HFF-Myc (cell line): ENCODE measurements around the gene FER.
"Not testable (repeated sequence)": the region's sequence is repeated elsewhere in the genome, so short reads cannot be mapped to it uniquely, and the experiment has no call there.

Source experiments
- DNase-seq: peaks from one replicate; pipeline ENCODE4 v3.0.0-alpha.2; 2011; ENCODE audit warnings: low read depth; ENCODE audit errors: extremely low read depth
- H3K4me3 ChIP-seq: replicated peaks from 2 replicates; pipeline ENCODE4 v1.5.1; 2011; ENCODE audit warnings: low read depth, mild to moderate bottlenecking, control low read depth, low read length
- TF ChIP-seq, protein P1 (sequence below): IDR thresholded peaks from 2 replicates; pipeline ENCODE4 v1.5.1; 2012; ENCODE audit warnings: mild to moderate bottlenecking, low read depth, low read length, control low read depth; ENCODE audit errors: missing control alignments

FER gene

DNA sequence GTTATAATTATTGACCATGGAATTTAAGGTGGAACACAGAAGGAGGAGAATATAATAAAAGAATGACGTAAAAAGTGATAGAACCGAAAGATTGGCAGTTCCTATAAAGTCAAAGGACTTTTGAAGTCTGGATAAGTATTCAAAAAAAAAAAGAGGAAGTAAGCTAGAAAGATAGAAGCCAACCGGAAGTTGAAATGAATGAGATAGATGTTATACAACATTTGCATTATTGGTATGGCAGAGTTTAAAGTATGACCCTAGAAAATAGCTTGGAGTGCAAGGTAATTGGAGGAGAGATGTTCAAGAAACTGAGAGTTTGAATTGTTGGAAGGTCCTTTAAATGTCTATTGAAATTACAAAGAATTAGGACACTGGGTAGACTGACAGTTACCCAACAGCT, 293.6 kb downstream of the FER start:
- DNase-seq, result no peak
- TF ChIP-seq, protein P1, sequence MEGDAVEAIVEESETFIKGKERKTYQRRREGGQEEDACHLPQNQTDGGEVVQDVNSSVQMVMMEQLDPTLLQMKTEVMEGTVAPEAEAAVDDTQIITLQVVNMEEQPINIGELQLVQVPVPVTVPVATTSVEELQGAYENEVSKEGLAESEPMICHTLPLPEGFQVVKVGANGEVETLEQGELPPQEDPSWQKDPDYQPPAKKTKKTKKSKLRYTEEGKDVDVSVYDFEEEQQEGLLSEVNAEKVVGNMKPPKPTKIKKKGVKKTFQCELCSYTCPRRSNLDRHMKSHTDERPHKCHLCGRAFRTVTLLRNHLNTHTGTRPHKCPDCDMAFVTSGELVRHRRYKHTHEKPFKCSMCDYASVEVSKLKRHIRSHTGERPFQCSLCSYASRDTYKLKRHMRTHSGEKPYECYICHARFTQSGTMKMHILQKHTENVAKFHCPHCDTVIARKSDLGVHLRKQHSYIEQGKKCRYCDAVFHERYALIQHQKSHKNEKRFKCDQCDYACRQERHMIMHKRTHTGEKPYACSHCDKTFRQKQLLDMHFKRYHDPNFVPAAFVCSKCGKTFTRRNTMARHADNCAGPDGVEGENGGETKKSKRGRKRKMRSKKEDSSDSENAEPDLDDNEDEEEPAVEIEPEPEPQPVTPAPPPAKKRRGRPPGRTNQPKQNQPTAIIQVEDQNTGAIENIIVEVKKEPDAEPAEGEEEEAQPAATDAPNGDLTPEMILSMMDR, result no peak
- no peak overlapping the region for H3K4me3 ChIP-seq

DNA sequence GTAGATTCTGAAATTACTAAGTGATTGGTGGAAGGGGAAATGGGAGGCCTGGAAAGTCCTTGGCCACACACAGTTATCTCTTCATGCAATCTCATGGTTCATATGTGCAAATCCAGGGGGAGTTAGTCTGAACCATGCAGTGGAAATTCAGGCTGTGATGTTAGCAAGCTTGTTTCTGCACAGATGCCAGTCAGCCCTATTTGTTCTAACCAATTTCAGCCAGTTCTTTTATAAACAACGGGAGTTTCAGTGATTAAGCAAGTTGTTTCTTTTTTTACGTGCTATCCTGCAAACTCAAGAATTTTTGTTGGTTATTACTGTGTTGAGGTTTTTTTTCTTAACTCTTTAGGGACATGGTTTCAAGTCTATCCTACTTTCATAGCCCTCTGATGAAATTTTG, 298.0 kb downstream of the FER start:
- TF ChIP-seq, protein P1, result no peak
- H3K4me3 ChIP-seq, result no peak overlapping the region
- DNase-seq, result no peak

DNA sequence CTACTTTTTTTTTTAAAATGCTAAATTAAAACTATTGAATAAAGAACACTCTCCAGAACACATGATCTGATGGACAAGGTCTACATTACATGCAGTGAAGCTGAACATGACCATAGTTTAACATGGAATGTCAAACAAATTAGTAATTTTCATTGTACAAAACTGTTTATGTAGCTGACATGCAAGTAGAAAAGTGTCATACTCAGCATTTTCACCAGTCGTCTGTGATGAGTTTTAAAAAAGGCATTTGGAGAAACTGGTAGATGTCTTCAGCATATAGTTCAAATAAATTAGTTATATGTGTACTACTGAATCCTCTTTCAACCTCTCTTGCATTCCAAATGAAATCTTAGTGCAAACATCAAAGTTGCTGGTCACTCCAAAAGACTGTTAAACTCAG, 301.9 kb downstream of the FER start:
- no peak overlapping the region for H3K4me3 ChIP-seq
- TF ChIP-seq, protein P1, result no peak
- DNase-seq, result no peak

DNA sequence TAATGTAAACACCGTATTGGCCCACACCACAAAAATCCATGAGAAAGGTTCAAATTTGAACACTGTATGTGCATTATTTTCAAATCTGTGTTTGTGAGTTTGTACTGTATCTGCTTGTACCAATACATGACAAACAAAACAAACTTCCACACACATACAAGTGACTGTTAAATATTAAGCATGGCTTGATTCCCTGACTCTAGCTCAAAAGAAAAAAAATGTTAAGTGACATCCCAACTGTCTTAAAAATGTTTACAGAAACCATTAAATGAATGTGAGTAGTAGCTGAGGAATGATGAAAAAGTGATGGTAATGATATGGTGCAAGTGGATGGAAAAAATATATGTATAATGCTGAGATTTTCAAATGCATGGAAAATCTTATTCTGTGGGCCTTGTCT, 302.6 kb downstream of the FER start:
- DNase-seq, H3K4me3 ChIP-seq: not testable (repeated sequence)

DNA sequence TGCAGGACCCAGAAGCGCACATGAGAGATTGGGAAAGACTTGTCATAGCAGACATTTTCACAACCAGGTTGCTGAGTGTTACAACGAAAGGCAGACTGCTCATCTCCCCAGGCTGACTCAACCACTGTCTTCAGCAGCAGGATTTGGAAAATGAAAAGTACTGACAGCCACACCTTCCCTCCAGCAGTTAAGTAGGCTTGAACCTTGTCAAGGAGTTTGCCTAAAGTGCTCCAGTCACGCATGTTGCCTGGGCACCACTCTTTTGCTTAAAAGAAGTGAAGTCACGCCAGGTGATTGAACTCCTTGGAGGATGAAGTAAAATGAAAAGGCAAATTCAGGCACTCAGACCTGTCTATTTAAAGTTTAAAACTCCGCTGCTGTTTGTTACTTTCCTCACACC, 304.5 kb downstream of the FER start:
- H3K4me3 ChIP-seq, DNase-seq: not testable (repeated sequence)

DNA sequence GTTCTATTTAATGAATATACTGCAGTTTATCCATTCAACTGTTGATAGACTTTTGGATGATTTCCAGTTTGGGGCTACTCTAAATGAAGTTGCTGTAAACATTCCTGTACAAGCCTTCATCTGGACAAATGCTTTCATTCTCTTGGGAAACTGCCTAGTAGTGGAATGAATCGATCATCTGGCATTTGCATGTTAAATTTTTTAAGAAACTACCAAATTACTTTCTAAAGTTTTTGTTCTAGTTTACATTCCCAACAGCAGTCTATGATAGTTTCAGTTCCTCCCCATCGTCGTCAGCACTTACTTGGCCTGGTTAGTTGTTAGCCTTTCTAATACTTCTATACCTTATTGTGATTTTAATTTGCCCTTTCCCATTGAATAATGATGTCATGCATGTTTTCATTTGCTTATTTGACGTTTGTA, 306.3 kb downstream of the FER start:
- DNase-seq, result peak; percentile 46
- TF ChIP-seq, protein P1, result no peak
- H3K4me3 ChIP-seq, result no peak overlapping the region

DNA sequence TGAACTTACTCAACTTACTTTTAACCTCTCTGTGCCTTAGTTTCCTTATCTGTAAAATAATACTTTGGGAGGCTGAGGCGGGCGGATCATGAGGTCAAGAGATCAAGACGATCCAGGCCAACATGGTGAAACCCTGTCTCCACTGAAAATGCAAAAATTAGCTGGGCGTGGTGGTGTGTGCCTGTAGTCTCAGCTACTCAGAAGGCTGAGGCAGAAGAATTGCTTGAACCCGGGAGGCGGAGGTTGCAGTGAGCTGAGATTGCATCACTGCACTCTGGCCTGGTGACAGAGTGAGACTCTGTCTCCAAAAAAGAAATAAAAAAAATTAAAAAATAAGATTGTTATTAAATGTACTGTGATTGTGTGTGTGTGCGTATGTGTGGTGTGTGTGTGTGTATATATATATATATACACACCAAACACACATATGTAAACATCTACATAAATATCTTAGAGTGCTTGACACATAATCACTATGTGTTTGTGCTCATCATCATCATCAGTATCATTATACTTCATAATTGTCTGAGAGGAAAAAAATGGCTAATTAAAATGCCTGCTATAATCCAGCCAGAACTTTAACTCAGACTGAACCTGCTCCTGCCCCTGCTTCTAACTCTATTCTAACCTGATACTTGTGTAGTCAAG, 312.8 kb downstream of the FER start:
- TF ChIP-seq, protein P1, result no peak
- no peak overlapping the region for H3K4me3 ChIP-seq
- DNase-seq, result no peak

DNA sequence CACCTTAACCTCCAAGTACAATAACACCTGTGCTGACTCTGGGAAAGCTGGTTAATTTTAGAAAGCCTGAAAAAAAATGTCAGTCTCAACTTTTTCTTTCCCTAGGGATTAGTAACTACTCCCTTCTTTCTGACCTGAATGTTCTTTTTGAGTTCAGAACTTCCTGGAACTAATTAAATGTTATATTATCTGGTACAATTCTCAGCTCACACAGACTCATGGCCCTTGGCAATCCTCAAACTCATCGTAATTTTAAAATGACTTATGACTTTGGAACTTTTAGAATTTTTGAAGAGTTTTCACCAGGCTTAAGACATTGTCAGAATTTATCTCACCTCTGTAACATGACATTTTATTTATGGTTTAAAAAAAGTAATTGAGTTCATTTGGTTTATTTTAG, 315.0 kb downstream of the FER start:
- no peak overlapping the region for H3K4me3 ChIP-seq
- TF ChIP-seq, protein P1, result no peak
- DNase-seq, result no peak
